Osteoblast (primary cell): Measurements from ENCODE around the gene LSG1. TPM values are rescaled to one million over a fixed set of nuclear protein-coding genes. Genes with fewer than 3 reads are reported as not detected.
A peak's percentile ranks its signal among the peaks of the same experiment; 100 is the strongest.

Experiments
- DNase-seq: peaks from one replicate; pipeline ENCODE4 v3.0.0; 2011; ENCODE audit warnings: low spot score, mixed read lengths; ENCODE audit not compliant: insufficient read length; ENCODE audit errors: missing footprints
- H2AFZ ChIP-seq: 2 replicates; pipeline ENCODE4 v1.6.0; 2011; ENCODE audit warnings: mild to moderate bottlenecking, low read length
- H3K27ac ChIP-seq: 2 replicates; pipeline ENCODE4 v1.5.1; 2011; ENCODE audit warnings: mild to moderate bottlenecking, low read depth, low read length, moderate library complexity
- H3K27me3 ChIP-seq: 2 replicates; pipeline ENCODE4 v1.6.0; 2012; ENCODE audit warnings: mild to moderate bottlenecking, control low read depth, inconsistent platforms, low read length, moderate library complexity; ENCODE audit not compliant: insufficient read depth
- H3K36me3 ChIP-seq: 2 replicates; pipeline ENCODE4 v1.5.1; 2011; ENCODE audit warnings: mild to moderate bottlenecking, low read length, control low read depth, moderate library complexity; ENCODE audit not compliant: insufficient read depth
- H3K4me1 ChIP-seq: 2 replicates; pipeline ENCODE4 v1.5.1; 2011; ENCODE audit warnings: mild to moderate bottlenecking, low read length, control low read depth, moderate library complexity; ENCODE audit not compliant: insufficient read depth
- H3K4me2 ChIP-seq: 2 replicates; pipeline ENCODE4 v1.6.0; 2011; ENCODE audit warnings: mild to moderate bottlenecking, low read length; ENCODE audit not compliant: insufficient read depth
- H3K4me3 ChIP-seq: fragments of 200-600 bp; sonication (generic); 3 replicates; pipeline ENCODE4 v1.5.1; 2012; ENCODE audit warnings: mild to moderate bottlenecking, low read length, inconsistent platforms; ENCODE audit not compliant: insufficient read depth
- H3K79me2 ChIP-seq: 2 replicates; pipeline ENCODE4 v1.6.0; 2012; ENCODE audit warnings: mild to moderate bottlenecking, low read length, control low read depth, inconsistent platforms; ENCODE audit not compliant: insufficient read depth
- H3K9me3 ChIP-seq: 2 replicates; pipeline ENCODE4 v1.5.1; 2011; ENCODE audit warnings: low read depth, low read length, control low read depth
- H4K20me1 ChIP-seq: 2 replicates; pipeline ENCODE4 v1.6.0; 2012; ENCODE audit warnings: mild to moderate bottlenecking, low read length, control low read depth; ENCODE audit not compliant: insufficient read depth
- CTCF ChIP-seq: IDR thresholded peaks from 2 replicates; pipeline ENCODE4 v1.5.1; 2011; ENCODE audit warnings: mild to moderate bottlenecking, low read depth, low read length, moderate library complexity; ENCODE audit errors: extremely low read depth
- total RNA-seq: library from RNA; depleted of rRNA; stranded (reverse); fragments of >200 nt; gene quantifications from 2 replicates; pipeline ENCODE4 v1.2.3, GENCODE V29; 2012

LSG1 gene
- total RNA-seq, 1 donor, result 40.9 TPM

DNA sequence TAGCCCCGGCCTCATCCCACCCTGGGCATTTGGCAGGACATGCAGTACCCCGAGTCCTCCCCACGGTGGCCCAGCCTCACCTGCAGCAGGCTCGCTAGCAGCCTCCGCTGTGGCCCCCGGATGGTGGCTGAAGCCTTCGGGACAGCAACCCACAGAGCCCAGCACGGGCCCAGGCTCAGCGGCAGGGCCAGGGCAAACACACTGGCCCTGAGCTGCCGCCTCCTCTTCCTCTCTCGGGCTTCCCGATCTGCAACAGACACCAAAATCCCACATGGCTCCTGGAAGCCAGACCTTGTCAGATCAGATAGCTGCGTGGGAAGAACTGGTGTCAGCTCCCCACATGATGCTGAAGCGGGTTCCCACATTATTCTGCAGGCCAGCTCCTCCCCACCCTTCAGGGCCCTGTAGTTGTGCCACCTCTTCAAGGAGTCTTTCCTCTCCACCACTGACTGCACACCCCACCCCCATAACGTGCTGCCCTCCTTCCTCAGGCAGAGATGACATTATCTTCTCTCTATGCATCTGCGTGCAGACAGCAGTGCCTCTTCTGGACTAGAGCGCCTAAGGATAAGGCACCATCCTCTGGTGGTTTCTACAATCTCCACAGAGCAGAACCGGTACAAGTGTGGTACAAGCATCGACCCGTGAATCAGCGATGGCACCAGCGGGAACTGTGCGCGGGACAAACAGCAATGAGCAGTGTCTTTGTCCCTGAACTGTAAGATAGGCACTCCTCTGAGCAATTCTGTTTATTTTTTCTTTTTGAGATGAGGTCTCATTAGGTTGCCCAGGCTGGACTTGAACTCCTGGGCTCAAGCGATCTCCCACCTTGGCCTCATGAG, 48.3 kb downstream of the LSG1 start:
- peaks cover 4% of the 10 kb centered on the region for H3K79me2 ChIP-seq

DNA sequence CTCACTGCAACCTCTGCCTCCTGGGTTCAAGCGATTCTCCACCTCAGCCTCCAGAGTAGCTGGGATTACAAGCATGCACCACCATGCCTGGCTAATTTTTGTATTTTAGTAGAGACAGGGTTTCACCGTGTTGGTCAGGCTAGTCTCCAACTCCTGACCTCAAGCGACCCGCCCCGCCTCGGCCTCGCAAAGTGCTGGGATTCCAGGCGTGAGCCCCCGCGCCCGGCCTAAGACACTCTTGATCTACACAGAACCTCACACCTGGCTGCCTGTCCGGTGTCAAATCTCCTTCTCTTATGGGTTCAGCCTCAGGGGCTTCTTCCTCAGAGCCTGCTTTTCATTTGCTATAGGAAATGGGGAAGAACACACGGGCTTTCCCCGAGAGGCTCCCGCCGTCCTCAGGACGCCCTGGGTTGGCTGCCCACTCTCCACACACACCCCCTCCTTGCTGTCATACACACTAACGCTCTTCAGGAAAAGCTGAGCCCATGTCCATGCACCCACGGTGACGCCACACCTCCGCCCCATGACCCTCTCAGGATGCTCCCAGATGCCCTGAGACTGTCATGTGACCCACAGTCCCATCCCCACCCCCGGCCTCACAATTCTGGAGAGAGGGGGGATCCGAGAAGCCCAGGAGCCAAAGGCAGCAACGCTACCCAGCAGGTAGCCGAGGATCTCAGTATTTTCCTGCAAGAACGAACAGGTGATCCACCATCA, 49.2 kb downstream of the LSG1 start:
- TF ChIP-seq CTCF, result no peak
- Histone ChIP-seq H3K36me3 (peaks cover 58% of the 10 kb centered on the region), H2AFZ (no peak overlapping the region), H3K4me1 (no peaks in the 10 kb centered on the region), H4K20me1 (no peaks in the 10 kb centered on the region), H3K4me3 (no peak overlapping the region), H3K27ac (no peak overlapping the region), H3K4me2 (no peak overlapping the region), H3K27me3 (no peaks in the 10 kb centered on the region), H3K9me3 (no peaks in the 10 kb centered on the region), H3K79me2 (no peaks in the 10 kb centered on the region)
- DNase-seq, result peak; percentile 54

More for the DNA sequence above, 48.3 kb downstream of the LSG1 start:
- peaks cover 63% of the 10 kb centered on the region for H3K36me3 ChIP-seq
- H3K27ac ChIP-seq, result no peak overlapping the region
- H3K4me2 ChIP-seq, result no peak overlapping the region
- no peak for TF ChIP-seq CTCF
- no peaks in the 10 kb centered on the region for H3K9me3 ChIP-seq
- no peak overlapping the region for H3K4me3 ChIP-seq
- H4K20me1 ChIP-seq, result peaks cover 5% of the 10 kb centered on the region
- no peak overlapping the region for H2AFZ ChIP-seq
- H3K4me1 ChIP-seq, result no peaks in the 10 kb centered on the region
- no peaks in the 10 kb centered on the region for H3K27me3 ChIP-seq
- DNase-seq, result peak; percentile 47

DNA sequence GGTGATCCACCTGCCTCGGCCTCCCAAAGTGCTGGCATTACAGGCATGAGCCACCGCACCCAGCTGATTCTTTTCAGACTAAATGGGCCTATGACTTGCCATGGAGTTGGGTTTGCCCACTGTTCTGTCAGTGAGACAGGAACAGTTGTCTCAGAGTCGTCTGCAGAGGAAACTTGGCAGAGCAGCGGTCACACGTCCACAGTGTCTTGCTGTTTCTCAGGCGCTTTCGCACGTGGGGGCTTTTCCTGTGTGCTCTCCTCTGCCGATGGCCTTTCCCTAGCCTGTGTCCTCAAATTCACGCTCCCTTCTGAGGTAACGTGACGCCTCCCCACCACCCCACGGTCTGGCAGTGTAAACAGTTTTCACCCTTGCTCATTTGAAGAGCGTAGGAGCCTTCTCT, 50.0 kb downstream of the LSG1 start:
- Histone ChIP-seq H3K4me2 (no peak overlapping the region), H4K20me1 (no peaks in the 10 kb centered on the region), H3K4me3 (no peak overlapping the region), H3K9me3 (no peaks in the 10 kb centered on the region), H3K36me3 (peaks cover 51% of the 10 kb centered on the region), H3K4me1 (no peaks in the 10 kb centered on the region), H3K27me3 (no peaks in the 10 kb centered on the region), H2AFZ (no peak overlapping the region), H3K79me2 (no peaks in the 10 kb centered on the region), H3K27ac (no peak overlapping the region)
- peak; percentile 68 for DNase-seq
- TF ChIP-seq CTCF, result no peak

DNA sequence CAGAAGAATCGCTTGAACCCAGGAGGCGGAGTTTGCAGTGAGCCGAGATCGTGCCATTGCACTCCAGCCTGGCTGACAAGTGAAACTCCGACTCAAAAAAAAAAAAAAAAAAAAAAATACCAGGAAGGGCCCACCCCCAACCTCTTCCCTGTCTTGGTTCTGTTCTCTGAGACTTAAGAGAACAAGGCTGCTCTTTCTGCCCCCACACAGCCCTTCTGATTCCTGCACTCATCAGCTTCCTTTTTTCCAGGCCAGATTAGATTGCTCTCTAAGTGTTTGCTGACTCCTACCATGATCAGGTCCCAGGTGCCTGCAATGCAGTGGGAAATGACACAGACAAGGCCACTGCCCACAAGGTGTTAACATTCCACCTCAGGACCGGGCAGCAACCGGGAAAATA, 51.8 kb downstream of the LSG1 start:
- no peak for TF ChIP-seq CTCF
- peaks cover 48% of the 10 kb centered on the region for H3K36me3 ChIP-seq
- H4K20me1 ChIP-seq, result no peaks in the 10 kb centered on the region

More for the DNA sequence above, 51.8 kb downstream of the LSG1 start:
- Histone ChIP-seq H3K4me2 (no peak overlapping the region), H3K27ac (no peak overlapping the region), H3K4me1 (no peaks in the 10 kb centered on the region), H3K4me3 (no peak overlapping the region), H2AFZ (no peak overlapping the region), H3K9me3 (no peaks in the 10 kb centered on the region), H3K79me2 (no peaks in the 10 kb centered on the region), H3K27me3 (no peaks in the 10 kb centered on the region)
- DNase-seq, result no peak
